HUES48 (cell line): Measurements from ENCODE around the gene DISP2.

Experiments
- H3K27ac ChIP-seq: one replicate; pipeline ENCODE4 v1.7.0; 2013; ENCODE audit warnings: low read depth, low read length, inconsistent platforms
- H3K27me3 ChIP-seq: 2 replicates; pipeline ENCODE4 v1.6.1; 2013; ENCODE audit warnings: mild to moderate bottlenecking, low read length; ENCODE audit not compliant: control insufficient read depth, insufficient read depth
- H3K36me3 ChIP-seq: 2 replicates; pipeline ENCODE4 v1.6.1; 2013; ENCODE audit warnings: low read length; ENCODE audit not compliant: control insufficient read depth, insufficient read depth
- H3K4me1 ChIP-seq: 2 replicates; pipeline ENCODE4 v1.6.1; 2013; ENCODE audit warnings: mild to moderate bottlenecking, low read length; ENCODE audit not compliant: control insufficient read depth, insufficient read depth
- H3K4me3 ChIP-seq: 2 replicates; pipeline ENCODE4 v1.5.1; 2013; ENCODE audit warnings: mild to moderate bottlenecking, low read depth, low read length
- H3K9ac ChIP-seq: 2 replicates; pipeline ENCODE4 v1.6.1; 2013; ENCODE audit warnings: mild to moderate bottlenecking, low read depth, low read length, moderate library complexity
- H3K9me3 ChIP-seq: 2 replicates; pipeline ENCODE4 v1.6.1; 2013; ENCODE audit warnings: low read length; ENCODE audit not compliant: control insufficient read depth, insufficient read depth

DISP2 gene

DNA sequence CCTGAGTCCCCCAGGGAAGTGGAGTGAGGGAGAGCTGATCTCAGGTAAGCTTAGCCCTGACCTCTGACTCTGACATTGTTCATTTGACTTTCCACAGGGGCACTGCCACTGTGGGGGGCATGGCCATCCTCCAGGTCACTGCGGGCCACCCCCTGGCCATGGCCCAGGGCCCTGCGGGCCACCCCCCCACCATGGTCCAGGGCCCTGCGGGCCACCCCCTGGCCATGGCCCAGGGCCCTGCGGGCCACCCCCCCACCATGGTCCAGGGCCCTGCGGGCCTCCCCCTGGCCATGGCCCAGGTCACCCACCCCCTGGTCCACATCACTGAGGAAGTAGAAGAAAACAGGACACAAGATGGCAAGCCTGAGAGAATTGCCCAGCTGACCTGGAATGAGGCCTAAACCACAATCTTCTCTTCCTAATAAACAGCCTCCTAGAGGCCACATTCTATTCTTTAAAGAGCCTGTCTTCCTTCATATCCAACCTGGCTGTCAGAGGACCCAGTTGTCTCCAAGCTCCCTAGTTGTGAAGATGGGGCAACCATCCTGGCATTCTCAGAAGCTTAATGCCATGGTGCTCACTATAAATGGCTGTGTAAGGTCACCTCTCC is 1.9 kb upstream of the DISP2 start:
- Histone ChIP-seq H3K9ac (no peak overlapping the region), H3K4me3 (no peak overlapping the region), H3K9me3 (no peaks in the 10 kb centered on the region), H3K27ac (no peak overlapping the region), H3K27me3 (peaks cover 23% of the 10 kb centered on the region), H3K4me1 (peaks cover 22% of the 10 kb centered on the region), H3K36me3 (no peaks in the 10 kb centered on the region)

DNA sequence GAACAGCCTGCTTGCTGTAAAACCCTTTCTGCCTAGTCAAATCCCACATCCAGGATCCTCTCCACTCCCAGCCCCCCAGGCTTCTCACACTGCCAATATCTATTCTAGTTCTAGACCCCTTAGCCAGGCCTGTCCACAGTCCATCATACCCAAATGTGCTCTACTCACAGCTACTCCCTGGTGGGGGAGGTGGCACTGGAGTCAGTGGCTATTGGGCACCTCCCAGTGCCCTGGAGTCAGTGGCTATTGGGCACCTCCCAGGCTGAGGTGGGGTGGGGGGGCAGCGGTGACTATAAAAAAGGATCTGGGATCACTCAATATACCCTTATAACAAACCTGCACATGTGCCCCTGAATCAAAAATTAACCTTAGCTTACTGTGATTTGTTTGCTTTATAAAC is 773 bp upstream of the DISP2 start:
- peak overlapping the region; percentile 57 for H3K4me3 ChIP-seq
- H3K4me1 ChIP-seq = peaks cover 22% of the 10 kb centered on the region
- H3K9me3 ChIP-seq = no peaks in the 10 kb centered on the region
- peaks cover 23% of the 10 kb centered on the region for H3K27me3 ChIP-seq
- H3K9ac ChIP-seq = no peak overlapping the region
- H3K36me3 ChIP-seq = no peaks in the 10 kb centered on the region
- no peak overlapping the region for H3K27ac ChIP-seq

DNA sequence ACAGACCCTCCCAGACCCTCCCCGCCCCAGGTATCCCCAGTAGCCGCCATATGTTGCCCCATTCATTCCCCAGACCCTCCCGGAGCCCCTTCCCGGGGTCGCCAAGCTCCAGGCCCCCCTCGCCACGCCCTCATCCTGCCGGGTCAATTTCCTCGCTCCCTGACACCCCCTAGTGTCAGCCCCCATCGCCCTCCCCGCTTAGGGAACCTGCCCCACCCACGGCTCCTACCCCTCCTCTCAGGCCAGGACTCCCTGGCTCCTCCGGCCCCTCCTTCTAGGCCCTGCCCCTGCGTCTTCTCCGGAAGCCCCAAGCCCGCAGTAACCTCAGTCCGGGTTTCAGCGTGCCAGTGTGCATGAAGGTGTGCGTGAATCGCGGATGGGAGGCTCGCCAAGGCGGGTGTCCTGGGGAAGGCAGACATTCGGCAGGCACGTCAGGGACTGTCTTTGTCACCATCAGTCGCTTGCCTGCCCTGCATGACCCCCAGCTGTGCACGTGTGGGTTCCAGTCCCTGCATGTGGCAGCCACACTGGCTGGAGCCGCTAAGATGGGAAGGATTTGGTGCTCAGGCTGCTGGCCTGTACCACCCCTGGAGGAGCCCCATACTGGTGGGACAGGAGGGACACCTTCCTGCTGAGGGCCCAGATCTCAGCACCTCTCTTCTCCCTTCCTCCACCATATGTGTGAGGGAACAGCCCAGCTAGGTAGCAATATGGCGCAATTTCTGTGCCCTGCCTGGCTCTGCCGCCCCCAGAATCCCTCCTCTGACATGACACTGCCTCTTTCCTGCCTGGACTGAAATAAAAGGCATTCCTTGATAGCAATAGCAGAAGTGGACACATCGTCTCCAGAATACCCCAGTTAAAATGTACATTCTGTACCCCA is 693 bp downstream of the DISP2 start:
- peaks cover 23% of the 10 kb centered on the region for H3K27me3 ChIP-seq
- H3K4me3 ChIP-seq = peak overlapping the region; percentile 59
- H3K9ac ChIP-seq = no peak overlapping the region
- H3K36me3 ChIP-seq = no peaks in the 10 kb centered on the region
- H3K27ac ChIP-seq = no peak overlapping the region
- H3K9me3 ChIP-seq = no peaks in the 10 kb centered on the region
- peaks cover 18% of the 10 kb centered on the region for H3K4me1 ChIP-seq

GRCh38 chr15:40360015-40360414 is 2.0 kb downstream of the DISP2 start:
- Histone ChIP-seq H3K9ac (no peak overlapping the region), H3K4me3 (no peak overlapping the region), H3K4me1 (peaks cover 6% of the 10 kb centered on the region), H3K27ac (no peak overlapping the region), H3K36me3 (no peaks in the 10 kb centered on the region), H3K9me3 (no peaks in the 10 kb centered on the region), H3K27me3 (peaks cover 23% of the 10 kb centered on the region)

GRCh38 chr15:40361640-40362039 is 3.6 kb downstream of the DISP2 start:
- Histone ChIP-seq H3K36me3 (no peaks in the 10 kb centered on the region), H3K9me3 (no peaks in the 10 kb centered on the region), H3K4me1 (peaks cover 6% of the 10 kb centered on the region), H3K27ac (no peak overlapping the region), H3K4me3 (no peak overlapping the region), H3K27me3 (peaks cover 21% of the 10 kb centered on the region), H3K9ac (no peak overlapping the region)

DNA sequence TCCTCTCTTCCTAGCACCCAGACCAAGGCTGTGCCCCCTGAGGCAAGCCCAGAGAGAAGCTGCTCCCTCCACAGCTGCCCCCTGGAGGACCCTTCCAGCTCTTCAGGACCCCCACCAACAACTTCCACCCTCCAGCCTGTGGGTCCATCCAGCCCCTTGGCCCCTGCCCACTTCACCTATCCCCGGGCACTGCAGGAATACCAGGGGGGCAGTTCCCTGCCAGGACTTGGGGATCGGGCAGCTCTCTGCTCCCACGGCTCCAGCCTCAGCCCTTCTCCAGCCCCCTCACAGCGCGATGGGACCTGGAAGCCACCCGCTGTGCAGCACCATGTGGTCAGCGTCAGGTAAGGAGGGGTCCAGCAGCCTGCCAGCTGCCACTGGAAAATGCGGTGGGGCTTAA is 5.6 kb downstream of the DISP2 start:
- no peaks in the 10 kb centered on the region for H3K9me3 ChIP-seq
- no peak overlapping the region for H3K9ac ChIP-seq

GRCh38 chr15:40364251-40364650 is 6.2 kb downstream of the DISP2 start:
- Histone ChIP-seq H3K36me3 (no peaks in the 10 kb centered on the region), H3K27ac (no peak overlapping the region), H3K4me1 (no peaks in the 10 kb centered on the region; the same call in 1 of the 2 replicates), H3K27me3 (peaks cover 28% of the 10 kb centered on the region), H3K9me3 (no peaks in the 10 kb centered on the region), H3K9ac (no peak overlapping the region), H3K4me3 (no peak overlapping the region)

More for the DNA sequence above, 5.6 kb downstream of the DISP2 start:
- Histone ChIP-seq H3K36me3 (no peaks in the 10 kb centered on the region), H3K27me3 (peaks cover 28% of the 10 kb centered on the region), H3K4me1 (peaks cover 5% of the 10 kb centered on the region), H3K27ac (no peak overlapping the region), H3K4me3 (no peak overlapping the region)

- H3K27ac ChIP-seq = no peak overlapping the region
- H3K4me3 ChIP-seq = no peak overlapping the region
- peaks cover 26% of the 10 kb centered on the region for H3K27me3 ChIP-seq
- H3K9ac ChIP-seq = no peak overlapping the region
- no peaks in the 10 kb centered on the region for H3K9me3 ChIP-seq
- no peaks in the 10 kb centered on the region; the same call in 1 of the 2 replicates for H3K4me1 ChIP-seq
- no peaks in the 10 kb centered on the region for H3K36me3 ChIP-seq
Measured at GRCh38 chr15:40365016-40365415, 7.0 kb downstream of the DISP2 start.

DNA sequence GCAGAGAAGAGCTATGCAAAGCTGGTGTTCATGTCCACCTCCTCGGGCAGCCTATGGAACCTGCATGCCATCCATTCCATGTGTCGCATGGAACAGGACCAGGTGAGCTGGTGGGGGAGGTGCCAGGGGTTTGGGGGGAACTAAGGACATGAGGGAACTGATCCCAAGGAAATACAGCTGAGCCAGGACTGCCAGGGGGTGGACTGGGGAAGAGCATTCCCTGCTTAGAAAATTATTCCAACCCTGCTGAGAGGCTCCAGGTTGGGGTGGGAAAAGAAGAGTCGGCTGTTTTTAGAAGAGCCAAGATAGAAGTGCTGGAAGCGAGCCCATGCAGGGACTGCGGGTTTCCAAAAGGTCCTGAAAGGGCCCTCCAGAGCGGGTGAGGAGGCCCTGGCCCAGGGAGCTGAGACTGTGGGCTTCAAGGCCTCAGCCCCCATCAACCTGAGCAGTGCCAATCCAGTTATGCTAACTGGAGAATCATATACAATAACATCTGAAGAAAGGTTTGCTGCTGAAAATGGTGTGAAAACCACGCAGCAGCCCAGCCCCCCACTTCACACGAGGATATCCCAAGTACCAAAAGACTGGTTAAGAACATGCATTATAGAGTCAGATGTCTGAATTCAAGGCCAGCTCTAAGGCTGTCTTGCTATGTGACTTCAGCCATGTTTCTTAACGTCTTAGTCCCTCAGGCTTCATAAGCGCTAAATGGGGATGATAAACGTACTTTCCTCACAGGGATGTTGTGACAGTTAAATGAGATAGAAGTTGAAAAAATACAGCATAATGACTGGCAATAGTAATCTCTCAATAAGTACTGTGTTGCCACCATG is 7.8 kb downstream of the DISP2 start:
- Histone ChIP-seq H3K27ac (no peak overlapping the region), H3K27me3 (peaks cover 26% of the 10 kb centered on the region), H3K9me3 (no peaks in the 10 kb centered on the region), H3K4me3 (no peak overlapping the region), H3K4me1 (no peaks in the 10 kb centered on the region; the same call in 1 of the 2 replicates), H3K9ac (no peak overlapping the region), H3K36me3 (no peaks in the 10 kb centered on the region)

DNA sequence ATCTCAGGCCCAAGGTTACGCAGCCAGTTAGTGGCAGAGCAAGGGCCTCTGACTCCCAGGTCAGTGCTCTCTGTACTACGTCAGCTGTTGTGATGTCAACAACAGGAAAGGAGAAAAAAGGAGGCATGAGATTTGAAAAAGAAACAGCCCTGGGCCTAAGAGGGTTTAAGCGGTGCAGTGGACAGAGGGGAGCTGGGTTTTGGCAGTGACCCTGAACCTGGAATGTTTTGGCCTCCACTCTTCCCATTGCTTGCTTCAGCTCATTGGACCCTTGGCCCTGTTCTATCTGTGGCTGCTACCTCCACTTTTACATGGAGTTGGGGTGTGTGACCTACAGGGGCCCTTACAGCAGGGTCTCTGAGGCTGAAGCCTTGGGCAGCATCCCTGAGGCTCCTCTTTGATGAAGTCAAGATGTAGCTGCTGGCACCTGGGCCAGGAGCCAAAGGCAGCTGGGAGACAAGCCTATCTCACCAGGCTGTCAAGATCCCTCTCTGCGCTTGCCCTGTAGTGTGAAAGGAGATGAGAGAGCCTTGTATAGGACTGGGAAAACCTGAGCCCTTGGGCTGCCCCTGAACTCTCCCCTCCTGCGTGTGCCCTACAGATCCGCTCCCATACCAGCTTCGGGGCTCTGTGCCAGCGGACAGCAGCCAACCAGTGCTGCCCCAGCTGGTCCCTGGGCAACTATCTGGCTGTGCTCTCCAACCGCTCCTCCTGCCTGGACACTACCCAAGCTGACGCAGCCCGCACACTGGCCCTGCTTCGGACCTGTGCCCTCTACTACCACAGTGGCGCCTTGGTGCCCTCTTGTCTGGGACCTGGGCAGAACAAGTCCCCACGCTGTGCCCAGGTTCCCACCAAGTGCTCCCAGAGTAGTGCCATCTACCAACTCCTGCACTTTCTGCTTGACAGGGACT is 8.7 kb downstream of the DISP2 start:
- Histone ChIP-seq H3K27ac (no peak overlapping the region), H3K9ac (no peak overlapping the region)

More for the DNA sequence above, 8.7 kb downstream of the DISP2 start:
- Histone ChIP-seq H3K27me3 (peaks cover 26% of the 10 kb centered on the region), H3K4me1 (no peaks in the 10 kb centered on the region; the same call in 1 of the 2 replicates), H3K9me3 (no peaks in the 10 kb centered on the region), H3K4me3 (no peak overlapping the region), H3K36me3 (no peaks in the 10 kb centered on the region)
